Mesothelial cell of epicardium (in vitro differentiated cells): ENCODE data around the gene ASF1B. TPM values are rescaled to one million over a fixed set of nuclear protein-coding genes. Genes with fewer than 3 reads are reported as not detected.

Source experiments
- DNase-seq, 2 experiments: peaks; one replicate each; pipeline ENCODE4 v3.0.0; 2021; ENCODE audit warnings: low spot score in 2 of 2; ENCODE audit not compliant: unreplicated experiment in 2 of 2
- H3K27ac Mint-ChIP-seq: 2 replicates; pipeline ENCODE4 v1.8.0; 2021; ENCODE audit warnings: mixed read lengths
- H3K27me3 Mint-ChIP-seq: 2 replicates; pipeline ENCODE4 v1.8.0; 2021; ENCODE audit warnings: low read depth, mixed read lengths
- H3K36me3 Mint-ChIP-seq: 2 replicates; pipeline ENCODE4 v1.8.0; 2021; ENCODE audit warnings: mixed read lengths
- H3K4me1 Mint-ChIP-seq: 2 replicates; pipeline ENCODE4 v1.8.0; 2021; ENCODE audit warnings: mixed read lengths
- H3K4me3 Mint-ChIP-seq: 2 replicates; pipeline ENCODE4 v1.8.0; 2021; ENCODE audit warnings: mild to moderate bottlenecking, moderate library complexity, mixed read lengths
- H3K9me3 Mint-ChIP-seq: 2 replicates; pipeline ENCODE4 v1.8.0; 2021; ENCODE audit warnings: mixed read lengths
- total RNA-seq: library from RNA; stranded (reverse); gene quantifications from 3 replicates; pipeline ENCODE4 v1.2.1, GENCODE V29; 2021
- TF ChIP-seq, protein P1 (sequence below): fragments of 200-600 bp; sonication (generic); IDR thresholded peaks from one replicate; pipeline ENCODE4 v1.5.0; 2021; ENCODE audit warnings: antibody characterized with exemption; ENCODE audit not compliant: unreplicated experiment

The ASF1B gene
- total RNA-seq, 1 donor from 2014 or later: 8.4 TPM

DNA sequence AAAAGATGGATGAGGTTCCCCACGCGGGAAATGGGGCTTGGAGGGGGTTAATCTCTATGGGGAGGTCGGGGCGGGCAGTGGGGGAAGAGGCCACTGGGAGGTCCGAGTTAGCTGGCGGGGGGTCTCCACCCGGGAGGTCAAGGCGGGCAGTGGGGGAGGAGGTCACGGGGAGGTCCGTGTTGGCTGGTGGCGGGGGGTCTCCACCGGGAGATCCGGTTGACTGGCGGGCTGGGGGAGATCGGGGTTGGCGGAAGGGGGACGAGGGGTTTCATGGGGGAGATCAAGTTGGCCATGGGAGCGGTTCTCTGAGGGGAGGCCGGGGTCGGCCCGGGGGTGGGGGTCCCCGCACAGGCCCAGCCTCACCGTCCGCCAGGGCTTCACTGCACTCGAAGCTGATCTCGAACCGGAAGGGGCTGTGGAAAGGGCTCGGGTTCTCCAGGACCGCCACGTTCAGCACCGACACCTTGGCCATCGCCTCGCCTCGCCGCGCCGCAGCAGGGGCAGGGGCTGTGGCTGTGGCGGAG is 342 bp downstream of the ASF1B start:
- Mint-ChIP-seq H3K27me3 (no peaks in the 10 kb centered on the region), H3K36me3 (no peaks in the 10 kb centered on the region), H3K9me3 (no peaks in the 10 kb centered on the region), H3K4me1 (peaks cover 27% of the 10 kb centered on the region), H3K27ac (peak overlapping the region; percentile 86), H3K4me3 (peak overlapping the region; percentile 90)
- TF ChIP-seq, protein P1, sequence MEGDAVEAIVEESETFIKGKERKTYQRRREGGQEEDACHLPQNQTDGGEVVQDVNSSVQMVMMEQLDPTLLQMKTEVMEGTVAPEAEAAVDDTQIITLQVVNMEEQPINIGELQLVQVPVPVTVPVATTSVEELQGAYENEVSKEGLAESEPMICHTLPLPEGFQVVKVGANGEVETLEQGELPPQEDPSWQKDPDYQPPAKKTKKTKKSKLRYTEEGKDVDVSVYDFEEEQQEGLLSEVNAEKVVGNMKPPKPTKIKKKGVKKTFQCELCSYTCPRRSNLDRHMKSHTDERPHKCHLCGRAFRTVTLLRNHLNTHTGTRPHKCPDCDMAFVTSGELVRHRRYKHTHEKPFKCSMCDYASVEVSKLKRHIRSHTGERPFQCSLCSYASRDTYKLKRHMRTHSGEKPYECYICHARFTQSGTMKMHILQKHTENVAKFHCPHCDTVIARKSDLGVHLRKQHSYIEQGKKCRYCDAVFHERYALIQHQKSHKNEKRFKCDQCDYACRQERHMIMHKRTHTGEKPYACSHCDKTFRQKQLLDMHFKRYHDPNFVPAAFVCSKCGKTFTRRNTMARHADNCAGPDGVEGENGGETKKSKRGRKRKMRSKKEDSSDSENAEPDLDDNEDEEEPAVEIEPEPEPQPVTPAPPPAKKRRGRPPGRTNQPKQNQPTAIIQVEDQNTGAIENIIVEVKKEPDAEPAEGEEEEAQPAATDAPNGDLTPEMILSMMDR: no peak
- no peak for DNase-seq

DNA sequence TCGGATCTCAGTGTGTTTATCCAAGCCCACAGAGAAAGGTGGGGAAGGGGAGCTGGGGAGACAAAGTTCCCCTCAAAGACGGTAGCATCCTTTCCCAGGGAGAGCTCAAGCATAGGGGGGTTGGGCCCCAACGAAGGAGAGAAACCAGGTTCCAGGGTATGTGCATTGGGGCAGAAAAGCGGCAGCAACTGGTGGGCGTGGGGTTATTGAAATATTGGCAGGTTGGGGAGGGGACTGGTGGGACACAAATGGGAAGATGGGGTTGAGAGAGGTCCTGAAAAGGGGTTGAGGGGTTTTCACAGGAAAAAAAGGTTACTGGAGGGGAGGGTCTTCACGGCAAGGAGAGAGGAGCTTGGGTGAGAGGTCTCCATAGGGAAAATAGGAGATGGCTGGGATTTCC is 1.0 kb downstream of the ASF1B start:
- H3K4me3 Mint-ChIP-seq: peak overlapping the region; percentile 90
- no peaks in the 10 kb centered on the region for H3K9me3 Mint-ChIP-seq
- TF ChIP-seq, protein P1: no peak
- H3K27me3 Mint-ChIP-seq: no peaks in the 10 kb centered on the region
- H3K27ac Mint-ChIP-seq: peak overlapping the region; percentile 86
- no peaks in the 10 kb centered on the region for H3K36me3 Mint-ChIP-seq
- no peak for DNase-seq
- H3K4me1 Mint-ChIP-seq: peaks cover 27% of the 10 kb centered on the region

DNA sequence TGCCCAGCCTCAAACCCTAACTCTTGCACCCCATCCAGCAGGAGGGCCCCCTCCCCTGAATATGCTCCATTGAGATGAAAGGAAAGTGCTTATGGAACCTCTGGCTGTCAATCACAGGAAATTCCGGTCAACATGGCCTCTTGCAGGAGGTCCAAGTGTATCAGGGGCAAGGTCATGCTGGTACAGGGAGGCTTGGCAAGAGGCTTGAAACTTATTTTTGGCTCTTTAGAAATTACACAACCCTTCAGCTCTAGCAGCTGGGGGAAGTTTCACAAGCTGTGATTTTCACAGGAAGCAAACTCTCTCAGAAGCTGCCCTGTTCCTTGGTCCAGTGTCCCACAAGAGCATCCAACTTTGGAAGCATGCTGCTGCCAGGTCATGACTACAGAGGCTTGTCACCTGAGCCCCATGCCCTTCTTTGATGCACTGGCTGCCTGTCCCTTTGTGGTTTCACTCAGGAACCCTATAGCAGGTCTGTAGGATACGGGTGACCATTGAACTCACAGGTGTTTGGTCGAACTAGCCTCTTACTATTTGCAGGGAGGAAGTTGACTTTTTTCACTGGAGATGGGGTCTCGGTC is 8.4 kb downstream of the ASF1B start:
- no peaks in the 10 kb centered on the region for H3K9me3 Mint-ChIP-seq
- DNase-seq: no peak
- TF ChIP-seq, protein P1: no peak
- H3K27ac Mint-ChIP-seq: no peak overlapping the region
- no peaks in the 10 kb centered on the region for H3K27me3 Mint-ChIP-seq
- H3K4me3 Mint-ChIP-seq: no peak overlapping the region
- H3K36me3 Mint-ChIP-seq: no peaks in the 10 kb centered on the region
- no peaks in the 10 kb centered on the region for H3K4me1 Mint-ChIP-seq

DNA sequence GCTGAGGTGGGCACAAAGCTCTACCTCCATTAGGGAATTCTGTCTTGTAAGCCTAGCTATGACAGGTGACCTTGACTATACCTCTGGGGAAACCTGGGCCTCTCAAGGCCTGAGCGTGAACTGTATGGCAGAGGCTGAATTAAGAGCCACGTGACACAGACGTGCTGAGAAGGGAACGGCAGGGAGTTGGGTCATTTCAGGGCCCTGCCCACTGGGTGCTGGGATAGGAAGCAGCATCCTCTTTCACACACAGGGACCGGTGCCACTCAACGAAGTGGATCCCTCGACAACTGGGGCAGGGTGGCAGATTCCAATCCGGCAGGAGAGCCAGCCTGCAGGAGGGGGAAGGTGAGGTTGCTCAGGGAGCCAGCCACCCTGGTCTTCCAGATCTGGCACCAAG is 9.2 kb downstream of the ASF1B start:
- Mint-ChIP-seq H3K36me3 (no peaks in the 10 kb centered on the region), H3K4me3 (no peak overlapping the region), H3K27ac (no peak overlapping the region), H3K9me3 (no peaks in the 10 kb centered on the region), H3K4me1 (no peaks in the 10 kb centered on the region), H3K27me3 (no peaks in the 10 kb centered on the region)
- TF ChIP-seq, protein P1: no peak
- DNase-seq: no peak

DNA sequence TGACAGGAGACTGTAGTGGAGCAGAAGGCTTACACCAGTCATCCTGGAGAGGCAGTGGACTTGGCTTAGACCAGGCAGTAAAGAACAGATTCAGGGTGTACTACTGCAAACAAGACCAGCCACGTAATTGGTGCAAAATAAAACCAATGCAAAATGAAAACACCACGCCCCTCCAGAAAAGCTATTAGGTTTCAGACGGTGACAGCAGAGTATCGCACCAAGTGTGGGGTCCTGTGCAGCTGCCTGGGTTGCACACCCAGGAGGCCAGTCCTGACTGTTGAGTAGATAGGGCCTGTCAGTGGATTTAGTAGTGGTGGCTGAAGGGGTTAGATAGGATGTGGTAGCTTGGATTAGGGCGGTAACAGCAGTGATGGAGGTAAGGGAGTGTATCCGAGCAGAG is 13.5 kb downstream of the ASF1B start:
- Mint-ChIP-seq H3K27ac (no peak overlapping the region), H3K36me3 (no peaks in the 10 kb centered on the region), H3K9me3 (no peaks in the 10 kb centered on the region), H3K27me3 (no peaks in the 10 kb centered on the region), H3K4me1 (peaks cover 9% of the 10 kb centered on the region), H3K4me3 (no peak overlapping the region)
- no peak for DNase-seq
- TF ChIP-seq, protein P1: no peak

DNA sequence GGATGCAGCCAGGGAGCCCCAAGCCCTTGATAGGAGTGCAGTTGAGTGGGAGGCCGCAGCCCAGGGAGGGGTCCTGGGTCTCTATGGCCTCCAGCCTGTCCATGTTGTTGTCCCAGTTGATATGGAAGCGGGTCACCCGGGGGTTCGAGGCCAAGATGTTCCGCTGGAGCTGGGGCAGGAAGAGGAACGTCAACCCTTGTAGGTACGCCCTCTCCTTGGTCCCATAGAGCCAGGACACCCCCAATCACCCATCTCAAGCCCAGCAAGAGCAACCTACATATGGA is 15.9 kb downstream of the ASF1B start:
- TF ChIP-seq, protein P1: no peak
- Mint-ChIP-seq H3K9me3 (no peaks in the 10 kb centered on the region), H3K36me3 (no peaks in the 10 kb centered on the region)

More for the DNA sequence above, 15.9 kb downstream of the ASF1B start:
- DNase-seq: no peak
- no peak overlapping the region for H3K4me3 Mint-ChIP-seq
- peaks cover 22% of the 10 kb centered on the region for H3K4me1 Mint-ChIP-seq
- no peak overlapping the region for H3K27ac Mint-ChIP-seq
- no peaks in the 10 kb centered on the region for H3K27me3 Mint-ChIP-seq
